ENCODE data around the gene MAP1B. TPM values are rescaled to one million over a fixed set of nuclear protein-coding genes. Genes with fewer than 3 reads are reported as not detected.

Gene MAP1B
- total and polyA plus RNA-seq, 9 of the 15 experiments (the other 6 are each of a cell fraction or from before 2014, with no cell fraction given): 5.2 to 66.1 (median 17.3) TPM

DNA sequence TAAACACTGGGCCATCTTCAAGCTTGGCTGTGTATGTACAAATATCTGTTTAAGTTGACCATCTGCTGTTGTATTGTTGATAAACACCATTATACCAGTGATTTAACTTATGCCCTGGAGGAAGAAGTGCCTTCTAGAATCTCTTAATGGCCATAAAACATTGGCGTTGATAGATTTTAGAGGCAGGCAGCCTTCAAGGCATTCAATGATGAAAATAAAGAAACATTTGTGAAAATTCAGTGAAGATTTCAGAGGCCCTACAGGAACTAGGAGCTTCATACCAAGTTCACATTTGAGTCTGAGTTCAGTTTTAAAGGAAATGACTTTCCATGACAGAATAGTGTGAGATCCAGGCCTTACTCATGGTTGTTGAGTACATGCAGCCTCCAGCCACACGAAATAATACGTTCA, 52.2 kb downstream of the MAP1B start:
- WGBS (ENCODE audit: insufficient coverage, low coverage, missing lambda C conversion rate): 65% methylated on average over 3 of the region's 3 CpGs

More for the DNA sequence above, 52.2 kb downstream of the MAP1B start:
- POLR2A ChIA-PET: interaction anchor here (0.6 to 1.3 kb wide), 3 partner anchors 9 to 34 kb away, joined by 3 to 6 read pairs (median 3); no protein-coding TSS in a partner anchor
- no peak for DNase-seq (ENCODE audit: extremely low read depth in 1 of 4, low spot score in 3 of 4)
- Histone ChIP-seq H3K79me2 (ENCODE audit: control insufficient read depth, insufficient read depth, low read length) (no peaks in the 10 kb centered on the region), H3K4me2 (ENCODE audit: insufficient read depth, low read length) (no peak overlapping the region), H3K9ac (ENCODE audit: insufficient read depth in 1 of 2, low read depth in 2 of 2, low read length in 2 of 2) (no peak overlapping the region), H4K20me1 (replicated peaks; ENCODE audit: control insufficient read depth, insufficient read depth, low read length) (no peaks in the 10 kb centered on the region), H3K36me3 (ENCODE audit: control insufficient read depth, insufficient read depth, low read length) (no peaks in the 10 kb centered on the region; the same call in 2 of the 3 replicates), H3K4me1 (replicated peaks in 1 of 2; ENCODE audit: control insufficient read depth in 2 of 2, insufficient read depth in 2 of 2, low read length in 2 of 2) (no peaks in the 10 kb centered on the region; a peak in 2 of 5 replicates), H3K4me3 (no peak overlapping the region), H3K9me1 (ENCODE audit: control insufficient read depth, insufficient read depth, low read length) (no peaks in the 10 kb centered on the region), H3K27me3 (ENCODE audit: control insufficient read depth in 2 of 2, insufficient read depth in 2 of 2, low read length in 2 of 2) (no peaks in the 10 kb centered on the region), H3K27ac (ENCODE audit: extremely low read depth, low read depth, low read length) (no peak overlapping the region), H2AFZ (ENCODE audit: low read depth, low read length) (no peak overlapping the region), H3K9me3 (replicated peaks; ENCODE audit: control insufficient read depth, insufficient read depth, low read depth, low read length) (no peaks in the 10 kb centered on the region)
- in situ Hi-C loops (cut with MboI): no loop called here
- TF ChIP-seq KDM5B (IDR thresholded peaks at IDR 0.05; ENCODE audit: insufficient replicate concordance, low read depth, low read length) (no peak), GTF2A2 (tag; IDR thresholded peaks at IDR 0.05) (no peak), CHAMP1 (IDR thresholded peaks at IDR 0.05) (no peak), PBX2 (CRISPR knock-in tag; IDR thresholded peaks at IDR 0.05; ENCODE audit: low read depth) (no peak), PBX2 (tag; conservative IDR thresholded peaks at IDR 0.05; ENCODE audit: low read depth) (0 out of 2 replicates have a peak, but pooled peaks have one; percentile 12), ATF7 (IDR thresholded peaks at IDR 0.05) (no peak), POLR2G (IDR thresholded peaks at IDR 0.05; ENCODE audit: low read depth, low read length) (no peak), TSC22D4 (tag; IDR thresholded peaks at IDR 0.05) (no peak), SP2 (IDR thresholded peaks at IDR 0.05; ENCODE audit: extremely low read depth, low read depth, low read length, poor library complexity, severe bottlenecking) (no peak)
- TF ChIP-seq, protein P1, sequence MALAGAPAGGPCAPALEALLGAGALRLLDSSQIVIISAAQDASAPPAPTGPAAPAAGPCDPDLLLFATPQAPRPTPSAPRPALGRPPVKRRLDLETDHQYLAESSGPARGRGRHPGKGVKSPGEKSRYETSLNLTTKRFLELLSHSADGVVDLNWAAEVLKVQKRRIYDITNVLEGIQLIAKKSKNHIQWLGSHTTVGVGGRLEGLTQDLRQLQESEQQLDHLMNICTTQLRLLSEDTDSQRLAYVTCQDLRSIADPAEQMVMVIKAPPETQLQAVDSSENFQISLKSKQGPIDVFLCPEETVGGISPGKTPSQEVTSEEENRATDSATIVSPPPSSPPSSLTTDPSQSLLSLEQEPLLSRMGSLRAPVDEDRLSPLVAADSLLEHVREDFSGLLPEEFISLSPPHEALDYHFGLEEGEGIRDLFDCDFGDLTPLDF (CRISPR knock-in tag; IDR thresholded peaks at IDR 0.05): no peak
- CTCF ChIA-PET (ENCODE audit: low intra/inter-chr PET ratio): no interaction called here
- intact Hi-C loops (cut with micrococcal nuclease): no loop called here
- ATAC-seq: no peak
- BruUV-seq (replicated peaks): no TSS peak
- no peak for FAIRE-seq

Data from K562 (cell line).